Right lobe of liver (tissue), 6 donors: ENCODE data around the gene DAGLA. TPM values are rescaled to one million over a fixed set of nuclear protein-coding genes. Genes with fewer than 3 reads are reported as not detected.

ENCODE experiments used
- ATAC-seq, 4 donors: fragments of 200-7000 bp; cut with Tn5 transposase; one replicate each; pipeline ENCODE4 v1.9.1; 2020; ENCODE audit warnings: mild to moderate bottlenecking in 4 of 4, moderate library complexity in 4 of 4
- DNase-seq, 3 donors: peaks; one replicate each; pipeline ENCODE4 v3.0.0-alpha.2; 2020
- H3K27ac ChIP-seq, 3 donors: fragments of 200-600 bp; one replicate each; pipeline ENCODE4 v1.8.0; 2022
- H3K27me3 ChIP-seq, 2 donors: fragments of 200-600 bp; one replicate each; pipeline ENCODE4 v1.8.0; 2022
- H3K36me3 ChIP-seq, 4 donors: fragments of 200-600 bp; sonication (generic) in 1 of 4; one replicate each; pipeline versions ENCODE4 v1.5.1 to v1.8.0; 2017 to 2022; ENCODE audit warnings: control low read depth in 1 of 4
- H3K4me1 ChIP-seq, 4 donors: fragments of 200-600 bp; sonication (generic) in 1 of 4; one replicate each; pipeline versions ENCODE4 v1.5.1 to v1.8.0; 2017 to 2022; ENCODE audit warnings: control low read depth in 1 of 4
- H3K4me3 ChIP-seq, 3 donors: fragments of 200-600 bp; one replicate each; pipeline ENCODE4 v1.8.0; 2022
- H3K9me3 ChIP-seq, 4 donors: fragments of 200-600 bp; sonication (generic) in 1 of 4; one replicate each; pipeline versions ENCODE4 v1.5.1 to v1.8.0; 2017 to 2022; ENCODE audit warnings: control low read depth in 1 of 4
- POLR2A ChIP-seq: fragments of 450-650 bp; IDR thresholded peaks from one replicate; pipeline ENCODE4 v1.6.1; 2017; ENCODE audit warnings: antibody characterized with exemption, mild to moderate bottlenecking
- WGBS: methylation state at CpG from one replicate; pipeline ENCODE4 v1.1.6; 2018; ENCODE audit warnings: low coverage, low lambda C conversion rate; ENCODE audit not compliant: insufficient coverage; ENCODE audit errors: missing lambda C conversion rate; 5-methylcytosine and 5-hydroxymethylcytosine counted together
- intact Hi-C, 2 donors: fragments of 100-400 bp; cut with DNase I; formaldehyde crosslinking; loops; one replicate each; pipeline versions ENCODE4 v1.11.2 to v1.14.1; 2022
- total RNA-seq, 6 experiments: library from RNA; depleted of rRNA in 2 of 6; stranded (reverse); fragments of >200 nt in 2 of 6; fragmentation: NEBNext Ultra II Directional in 3 of 6; extraction: Animal tissue kit (Norgen Biotek cat#: 25700) in 3 of 6; gene quantifications; one replicate each; pipeline versions ENCODE4 v1.1.0 to v1.2.4, GENCODE V29; 2016 to 2023
- TF ChIP-seq, protein P1 (sequence below), 4 donors: fragments of 200-600 bp in 3 of 4; fragments of 450-650 bp in 1 of 4; IDR thresholded peaks; one replicate each; pipeline versions ENCODE4 v1.5.1 to v1.8.0; 2016 to 2022; ENCODE audit warnings: antibody characterized with exemption in 4 of 4, mild to moderate bottlenecking in 2 of 4
- donor health status: DM: no; HTN: yes; CAD: no.
- donor health status: DM: no; HTN: no; CAD: no.
- donor health status: DM: no; HTN: no; CAD: no.
- donor health status: DM: no; HTN: yes; CAD: no.
- donor health status: DM: no; HTN: yes; CAD: no.

The DAGLA gene
- total RNA-seq, 6 experiments from 2014 or later: 0.33 to 5.5 (median 0.79) TPM

DNA sequence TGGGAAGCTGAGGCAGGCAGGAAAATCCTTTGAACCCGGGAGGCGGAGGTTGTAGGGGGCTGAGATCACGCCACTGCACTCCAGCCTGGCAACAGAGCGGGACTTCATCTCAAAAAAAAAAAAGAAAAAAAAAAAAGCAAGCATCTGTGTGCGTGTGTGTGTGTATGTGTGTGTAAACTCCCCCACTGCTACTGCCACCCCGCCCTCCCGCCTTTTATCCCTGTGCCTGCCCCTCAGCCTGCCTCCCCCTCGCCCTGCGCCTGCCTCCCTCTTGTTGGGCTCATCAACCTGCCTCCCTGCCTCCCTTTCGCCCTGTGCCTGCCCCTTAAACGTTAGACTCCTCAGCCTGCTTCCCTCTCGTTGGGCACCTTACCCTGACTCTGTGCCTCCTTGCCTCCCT lies 94.2 kb downstream of the DAGLA start:
- ATAC-seq (no peak), DNase-seq (no peak)
- TF ChIP-seq, protein P1, sequence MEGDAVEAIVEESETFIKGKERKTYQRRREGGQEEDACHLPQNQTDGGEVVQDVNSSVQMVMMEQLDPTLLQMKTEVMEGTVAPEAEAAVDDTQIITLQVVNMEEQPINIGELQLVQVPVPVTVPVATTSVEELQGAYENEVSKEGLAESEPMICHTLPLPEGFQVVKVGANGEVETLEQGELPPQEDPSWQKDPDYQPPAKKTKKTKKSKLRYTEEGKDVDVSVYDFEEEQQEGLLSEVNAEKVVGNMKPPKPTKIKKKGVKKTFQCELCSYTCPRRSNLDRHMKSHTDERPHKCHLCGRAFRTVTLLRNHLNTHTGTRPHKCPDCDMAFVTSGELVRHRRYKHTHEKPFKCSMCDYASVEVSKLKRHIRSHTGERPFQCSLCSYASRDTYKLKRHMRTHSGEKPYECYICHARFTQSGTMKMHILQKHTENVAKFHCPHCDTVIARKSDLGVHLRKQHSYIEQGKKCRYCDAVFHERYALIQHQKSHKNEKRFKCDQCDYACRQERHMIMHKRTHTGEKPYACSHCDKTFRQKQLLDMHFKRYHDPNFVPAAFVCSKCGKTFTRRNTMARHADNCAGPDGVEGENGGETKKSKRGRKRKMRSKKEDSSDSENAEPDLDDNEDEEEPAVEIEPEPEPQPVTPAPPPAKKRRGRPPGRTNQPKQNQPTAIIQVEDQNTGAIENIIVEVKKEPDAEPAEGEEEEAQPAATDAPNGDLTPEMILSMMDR (IDR thresholded peaks at IDR 0.05): no peak
- no peak for TF ChIP-seq POLR2A
- Histone ChIP-seq H3K36me3 (no peaks in the 10 kb centered on the region), H3K27ac (no peak overlapping the region), H3K27me3 (no peaks in the 10 kb centered on the region), H3K4me3 (no peak overlapping the region), H3K9me3 (no peaks in the 10 kb centered on the region), H3K4me1 (peaks cover 0 to 9% (median 2%) of the 10 kb centered on the region in 4 donors)
- 84% methylated on average over 11 of the region's 12 CpGs for WGBS
- intact Hi-C loops: no loop called here

- Histone ChIP-seq H3K4me3 (no peak overlapping the region), H3K27ac (no peak overlapping the region), H3K4me1 (peaks cover 0 to 5% (median 0%) of the 10 kb centered on the region in 4 donors), H3K9me3 (no peaks in the 10 kb centered on the region), H3K27me3 (no peaks in the 10 kb centered on the region), H3K36me3 (no peaks in the 10 kb centered on the region)
- ATAC-seq (no peak), DNase-seq (no peak)
- TF ChIP-seq, protein P1 (IDR thresholded peaks at IDR 0.05): no peak
- no peak for TF ChIP-seq POLR2A
- 98% methylated on average over 6 of the region's 6 CpGs for WGBS
- intact Hi-C loops: no loop called here
These were observed 94.9 kb downstream of the DAGLA start for GRCh38 chr11:61775106-61775505.

DNA sequence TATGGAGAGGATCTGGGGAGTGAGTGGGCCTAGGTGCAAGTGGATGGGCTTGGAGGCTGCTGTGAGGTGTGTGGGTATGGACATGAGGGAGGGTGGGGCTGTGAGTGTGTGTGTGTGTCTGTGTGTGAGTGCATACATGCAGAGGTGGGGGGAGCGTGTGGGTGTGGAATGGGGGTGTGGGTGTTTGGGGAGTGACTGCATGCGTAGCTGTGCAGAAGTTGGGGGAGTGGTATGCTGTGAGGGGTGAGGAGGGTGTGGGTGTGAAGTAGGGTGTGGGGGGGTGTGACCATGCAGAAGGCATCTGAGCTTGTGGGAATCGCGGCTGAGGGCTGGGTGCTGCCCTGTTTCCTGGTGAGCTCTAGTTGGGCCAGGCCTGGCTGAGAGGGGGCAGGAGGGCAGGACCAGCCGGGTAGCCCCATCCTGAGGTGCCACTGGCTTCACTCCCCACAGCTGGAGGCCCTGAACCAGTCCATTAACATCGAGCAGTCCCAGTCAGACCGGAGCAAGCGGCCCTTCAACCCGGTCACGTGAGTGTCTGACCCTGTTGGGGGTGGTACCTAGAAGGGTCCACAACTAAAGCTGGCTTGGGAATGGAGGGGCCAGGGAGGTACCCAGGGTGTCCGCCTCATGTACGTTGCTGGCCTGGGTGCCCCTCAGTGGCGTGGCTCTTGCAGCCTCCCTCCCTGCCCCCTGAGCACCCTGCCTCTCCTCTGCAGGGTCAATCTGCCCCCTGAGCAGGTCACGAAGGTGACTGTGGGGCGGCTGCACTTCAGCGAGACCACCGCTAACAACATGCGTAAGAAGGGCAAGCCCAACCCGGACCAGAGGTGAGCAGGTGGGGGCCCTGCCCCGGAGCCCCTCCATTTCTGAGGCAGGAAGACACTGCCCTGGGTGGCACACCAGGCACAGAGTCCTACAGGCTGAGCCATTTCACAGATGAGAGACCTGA lies 95.7 kb downstream of the DAGLA start:
- Histone ChIP-seq H3K4me1 (peaks cover 0 to 5% (median 0%) of the 10 kb centered on the region in 4 donors), H3K27me3 (no peaks in the 10 kb centered on the region), H3K9me3 (no peaks in the 10 kb centered on the region), H3K27ac (no peak overlapping the region), H3K36me3 (no peaks in the 10 kb centered on the region), H3K4me3 (no peak overlapping the region)
- WGBS: 76% methylated on average over 6 of the region's 20 CpGs
- intact Hi-C loops: no loop called here
- DNase-seq (no peak), ATAC-seq (no peak)
- TF ChIP-seq, protein P1 (IDR thresholded peaks at IDR 0.05): no peak
- TF ChIP-seq POLR2A: no peak

DNA sequence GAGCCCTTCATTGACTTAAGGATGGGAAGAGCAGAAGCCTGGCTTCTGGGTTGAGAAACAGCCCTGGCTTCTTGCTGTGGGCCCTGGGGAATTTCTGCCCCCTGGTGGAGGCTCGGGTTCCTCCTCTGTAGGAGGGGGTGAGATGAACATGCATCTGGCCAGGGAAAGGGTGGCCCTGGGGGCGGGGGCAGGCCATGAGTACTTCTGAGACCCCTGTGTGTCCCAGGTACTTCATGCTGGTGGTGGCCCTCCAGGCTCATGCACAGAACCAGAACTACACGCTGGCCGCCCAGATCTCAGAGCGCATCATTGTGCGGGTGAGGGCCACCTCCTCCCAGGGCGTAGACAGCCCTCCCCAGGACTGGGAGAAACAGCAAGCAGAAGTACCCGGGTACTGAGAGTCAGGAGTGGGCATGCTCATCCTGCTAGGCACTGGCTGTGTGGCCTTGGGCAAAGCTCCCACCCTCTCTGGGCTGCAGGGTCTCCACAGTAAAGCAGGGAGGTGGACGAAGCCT lies 96.4 kb downstream of the DAGLA start:
- WGBS: no CpG with 5 or more reads among the region's 9 CpGs
- Histone ChIP-seq H3K27ac (no peak overlapping the region), H3K4me3 (no peak overlapping the region), H3K9me3 (no peaks in the 10 kb centered on the region), H3K27me3 (no peaks in the 10 kb centered on the region), H3K4me1 (peaks cover 0 to 5% (median 0%) of the 10 kb centered on the region in 4 donors), H3K36me3 (no peaks in the 10 kb centered on the region)
- DNase-seq (peak; percentile 74 to 76 (median 76)), ATAC-seq (peak; percentile 69 to 81 (median 77))
- intact Hi-C loops: no loop called here
- TF ChIP-seq, protein P1 (IDR thresholded peaks at IDR 0.05): peak; percentile 72 to 87 (median 78)
- no peak for TF ChIP-seq POLR2A
